ENCODE results near the gene AATK. TPM values are rescaled to one million over a fixed set of nuclear protein-coding genes. Genes with fewer than 3 reads are reported as not detected.

The AATK gene
- total and polyA plus RNA-seq, 2 of the 13 experiments (the other 11 are each of a cell fraction or from before 2014, with no cell fraction given), result 2.9 to 8.4 TPM

GRCh38 chr17:81101614-81102306 is 64.3 kb downstream of the AATK start (continued):
- TF ChIP-seq MTERF4 (CRISPR knock-in tag; IDR thresholded peaks at IDR 0.05) (0 out of 2 replicates have a peak, but pooled peaks have one; percentile 61), ZHX2 (IDR thresholded peaks at IDR 0.05; ENCODE audit: low read depth) (no peak), ZHX2 (CRISPR knock-in tag; IDR thresholded peaks at IDR 0.05; ENCODE audit: borderline replicate concordance) (no peak), ATF7 (IDR thresholded peaks at IDR 0.05) (no peak), ATF7 (CRISPR knock-in tag; IDR thresholded peaks at IDR 0.05) (peak; percentile 59; the same call in 1 of the 2 replicates), SETDB1 (CRISPR knock-in tag; IDR thresholded peaks at IDR 0.05; ENCODE audit: borderline replicate concordance) (no peak), ZNF773 (CRISPR knock-in tag; IDR thresholded peaks at IDR 0.05; ENCODE audit: borderline replicate concordance) (peak; percentile 59; the same call in 1 of the 2 replicates), NCOA5 (CRISPR knock-in tag; IDR thresholded peaks at IDR 0.05) (0 out of 2 replicates have a peak, but pooled peaks have one; percentile 64), CC2D1A (CRISPR knock-in tag; IDR thresholded peaks at IDR 0.05) (no peak), KIAA2018 (CRISPR knock-in tag; IDR thresholded peaks at IDR 0.05; ENCODE audit: borderline replicate concordance) (no peak), TBP (CRISPR knock-in tag; IDR thresholded peaks at IDR 0.05) (0 out of 2 replicates have a peak, but pooled peaks have one; percentile 85), THAP8 (CRISPR knock-in tag; IDR thresholded peaks at IDR 0.05; ENCODE audit: borderline replicate concordance) (no peak), ZBTB3 (CRISPR knock-in tag; IDR thresholded peaks at IDR 0.05; ENCODE audit: borderline replicate concordance, low read depth) (peak; percentile 72; the same call in 1 of the 2 replicates)

Data from HepG2 (cell line).